Fibroblast of lung (primary cell): ENCODE data around the gene ATP5F1E.

Experiments
- CTCF ChIP-seq, 2 donors: IDR thresholded peaks in 1 of 2; conservative IDR thresholded peaks in 1 of 2; 1 replicate in 1 of 2; 2 replicates in 1 of 2; pipeline ENCODE4 v1.5.1; 2011 to 2012; ENCODE audit warnings: low read length in 2 of 2, control low read depth in 1 of 2, inconsistent platforms in 1 of 2, low read depth in 1 of 2, mild to moderate bottlenecking in 1 of 2
- EZH2 ChIP-seq: IDR thresholded peaks from 2 replicates; pipeline ENCODE4 v1.5.1; 2012; ENCODE audit warnings: low read length, control low read depth, mild to moderate bottlenecking; ENCODE audit errors: missing control alignments

- TF ChIP-seq CTCF (conservative IDR thresholded peaks at IDR 0.05 in 1 of 2, IDR thresholded peaks at IDR 0.05 in 1 of 2; ENCODE audit: low read depth in 1 of 2, low read length in 2 of 2) (no peak), EZH2 (no peak)
These were observed 1.6 kb upstream of the ATP5F1E start for GRCh38 chr20:59033616-59034165.
